ENCODE measurements around the gene SNX6.

DNA sequence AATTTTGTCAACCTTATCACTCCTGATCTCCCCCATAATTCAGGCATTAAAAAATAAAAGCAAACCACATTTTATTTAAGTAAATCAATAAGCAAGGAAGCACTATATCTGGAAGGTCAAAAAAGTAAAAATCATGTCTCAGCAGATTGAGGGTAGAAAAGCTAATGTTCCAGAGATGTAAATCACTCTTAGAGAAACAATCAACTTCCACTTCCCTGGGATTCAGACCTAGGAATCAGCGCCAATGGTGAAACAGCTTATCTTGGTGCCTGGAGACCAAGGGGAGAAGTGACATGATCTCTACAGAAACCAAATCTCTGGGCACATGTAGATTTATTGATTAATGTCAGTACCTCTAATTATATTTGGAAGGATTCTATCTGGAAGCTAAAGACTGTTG is 10.9 kb upstream of the SNX6 start:
- TF ChIP-seq POLR2A (IDR thresholded peaks at IDR 0.05; ENCODE audit: extremely low read depth, insufficient read length) (no peak), MYC (IDR thresholded peaks at IDR 0.05; ENCODE audit: low read depth, low read length) (no peak)
- TF ChIP-seq, protein P1, sequence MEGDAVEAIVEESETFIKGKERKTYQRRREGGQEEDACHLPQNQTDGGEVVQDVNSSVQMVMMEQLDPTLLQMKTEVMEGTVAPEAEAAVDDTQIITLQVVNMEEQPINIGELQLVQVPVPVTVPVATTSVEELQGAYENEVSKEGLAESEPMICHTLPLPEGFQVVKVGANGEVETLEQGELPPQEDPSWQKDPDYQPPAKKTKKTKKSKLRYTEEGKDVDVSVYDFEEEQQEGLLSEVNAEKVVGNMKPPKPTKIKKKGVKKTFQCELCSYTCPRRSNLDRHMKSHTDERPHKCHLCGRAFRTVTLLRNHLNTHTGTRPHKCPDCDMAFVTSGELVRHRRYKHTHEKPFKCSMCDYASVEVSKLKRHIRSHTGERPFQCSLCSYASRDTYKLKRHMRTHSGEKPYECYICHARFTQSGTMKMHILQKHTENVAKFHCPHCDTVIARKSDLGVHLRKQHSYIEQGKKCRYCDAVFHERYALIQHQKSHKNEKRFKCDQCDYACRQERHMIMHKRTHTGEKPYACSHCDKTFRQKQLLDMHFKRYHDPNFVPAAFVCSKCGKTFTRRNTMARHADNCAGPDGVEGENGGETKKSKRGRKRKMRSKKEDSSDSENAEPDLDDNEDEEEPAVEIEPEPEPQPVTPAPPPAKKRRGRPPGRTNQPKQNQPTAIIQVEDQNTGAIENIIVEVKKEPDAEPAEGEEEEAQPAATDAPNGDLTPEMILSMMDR (IDR thresholded peaks at IDR 0.05; ENCODE audit: low read depth, low read length) = no peak
- TF ChIP-seq, protein P2, sequence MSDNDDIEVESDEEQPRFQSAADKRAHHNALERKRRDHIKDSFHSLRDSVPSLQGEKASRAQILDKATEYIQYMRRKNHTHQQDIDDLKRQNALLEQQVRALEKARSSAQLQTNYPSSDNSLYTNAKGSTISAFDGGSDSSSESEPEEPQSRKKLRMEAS (IDR thresholded peaks at IDR 0.05; ENCODE audit: low read depth, low read length) = no peak
